DND-41 (cell line): Measurements from ENCODE around the gene USP10.

Experiments
- ATAC-seq: fragments of 200-7000 bp; cut with Tn5 transposase; 3 replicates; pipeline ENCODE4 v1.9.1; 2021; ENCODE audit warnings: low read depth; ENCODE audit not compliant: insufficient read depth
- DNase-seq: peaks from one replicate; pipeline ENCODE4 v3.0.0-alpha.2; 2020
- H2AFZ ChIP-seq: 2 replicates; pipeline ENCODE4 v1.6.0; 2012; ENCODE audit warnings: low read depth, low read length
- H3K27ac ChIP-seq: 2 replicates; pipeline ENCODE4 v1.5.1; 2012; ENCODE audit warnings: low read length, inconsistent platforms
- H3K27me3 ChIP-seq: fragments of 200-600 bp; sonication (generic); 2 replicates; pipeline ENCODE4 v1.6.0; 2012; ENCODE audit warnings: low read length, mild to moderate bottlenecking, inconsistent platforms; ENCODE audit not compliant: insufficient read depth, poor library complexity
- H3K36me3 ChIP-seq: 2 replicates; pipeline ENCODE4 v1.5.1; 2012; ENCODE audit warnings: low read length, inconsistent platforms; ENCODE audit not compliant: insufficient read depth
- H3K4me1 ChIP-seq: 2 replicates; pipeline ENCODE4 v1.5.1; 2012; ENCODE audit warnings: mild to moderate bottlenecking, low read length; ENCODE audit not compliant: insufficient read depth
- H3K4me2 ChIP-seq: 2 replicates; pipeline ENCODE4 v1.6.0; 2012; ENCODE audit warnings: mild to moderate bottlenecking, moderate library complexity, low read length, inconsistent platforms; ENCODE audit not compliant: insufficient read depth
- H3K4me3 ChIP-seq, 2 experiments: fragments of 200-600 bp in 1 of 2; shearing (Covaris generic) in 1 of 2; 2 replicates each; pipeline ENCODE4 v1.5.1; 2012 to 2016; ENCODE audit warnings: inconsistent platforms in 2 of 2, low read length in 2 of 2, mild to moderate bottlenecking in 2 of 2, low read depth in 1 of 2, moderate library complexity in 1 of 2
- H3K79me2 ChIP-seq: 2 replicates; pipeline ENCODE4 v1.6.0; 2012; ENCODE audit warnings: low read length, inconsistent platforms; ENCODE audit not compliant: insufficient read depth
- H3K9ac ChIP-seq: 2 replicates; pipeline ENCODE4 v1.6.0; 2012; ENCODE audit warnings: low read depth, mild to moderate bottlenecking, inconsistent platforms, low read length, moderate library complexity
- H3K9me3 ChIP-seq: 2 replicates; pipeline ENCODE4 v1.5.1; 2012; ENCODE audit warnings: low read length, moderate library complexity, mild to moderate bottlenecking, inconsistent platforms; ENCODE audit not compliant: insufficient read depth, severe bottlenecking
- H4K20me1 ChIP-seq: 2 replicates; pipeline ENCODE4 v1.6.0; 2012; ENCODE audit warnings: low read length; ENCODE audit not compliant: insufficient read depth
- CTCF ChIP-seq: IDR thresholded peaks from 2 replicates; pipeline ENCODE4 v1.5.1; 2012; ENCODE audit warnings: borderline replicate concordance, low read length, moderate library complexity, mild to moderate bottlenecking; ENCODE audit not compliant: poor library complexity, severe bottlenecking; ENCODE audit errors: extremely low read depth
- EZH2 ChIP-seq: IDR thresholded peaks from 3 replicates; pipeline ENCODE4 v1.6.1; 2012; ENCODE audit warnings: borderline replicate concordance, low read depth, mild to moderate bottlenecking, moderate library complexity, low read length, inconsistent platforms; ENCODE audit not compliant: severe bottlenecking

The USP10 gene

GRCh38 chr16:84673203-84673535 is 26.6 kb upstream of the USP10 start:
- TF ChIP-seq CTCF (no peak), EZH2 (no peak)
- H3K4me1 ChIP-seq: peaks cover 3% of the 10 kb centered on the region; the same call in 1 of the 2 replicates
- H4K20me1 ChIP-seq: peaks cover 8% of the 10 kb centered on the region
- H3K27ac ChIP-seq: no peak overlapping the region
- no peak overlapping the region for H3K9ac ChIP-seq
- ATAC-seq (no peak), DNase-seq (no peak)
- H3K4me3 ChIP-seq: no peak overlapping the region
- no peaks in the 10 kb centered on the region for H3K36me3 ChIP-seq
- no peaks in the 10 kb centered on the region for H3K79me2 ChIP-seq
- no peak overlapping the region for H3K4me2 ChIP-seq
- H3K27me3 ChIP-seq: no peaks in the 10 kb centered on the region
- H2AFZ ChIP-seq: no peak overlapping the region
- H3K9me3 ChIP-seq: no peaks in the 10 kb centered on the region

GRCh38 chr16:84673561-84673960 is 26.2 kb upstream of the USP10 start:
- peaks cover 8% of the 10 kb centered on the region for H4K20me1 ChIP-seq
- ATAC-seq (no peak), DNase-seq (no peak)
- no peaks in the 10 kb centered on the region for H3K27me3 ChIP-seq
- H3K9me3 ChIP-seq: no peaks in the 10 kb centered on the region
- no peaks in the 10 kb centered on the region for H3K79me2 ChIP-seq
- no peak overlapping the region for H3K27ac ChIP-seq
- TF ChIP-seq EZH2 (no peak), CTCF (no peak)
- H3K4me3 ChIP-seq: no peak overlapping the region
- H3K9ac ChIP-seq: no peak overlapping the region
- no peaks in the 10 kb centered on the region for H3K36me3 ChIP-seq
- no peak overlapping the region for H3K4me2 ChIP-seq
- H2AFZ ChIP-seq: no peak overlapping the region
- peaks cover 3% of the 10 kb centered on the region; the same call in 1 of the 2 replicates for H3K4me1 ChIP-seq

GRCh38 chr16:84675423-84675822 is 24.4 kb upstream of the USP10 start:
- no peak overlapping the region for H3K27ac ChIP-seq

More at GRCh38 chr16:84675423-84675822, 24.4 kb upstream of the USP10 start:
- DNase-seq: no peak
- Histone ChIP-seq H4K20me1 (peaks cover 8% of the 10 kb centered on the region), H3K79me2 (no peaks in the 10 kb centered on the region), H3K36me3 (no peaks in the 10 kb centered on the region), H3K4me1 (peaks cover 3% of the 10 kb centered on the region; the same call in 1 of the 2 replicates), H3K9me3 (no peaks in the 10 kb centered on the region), H3K27me3 (no peaks in the 10 kb centered on the region), H3K9ac (no peak overlapping the region), H2AFZ (no peak overlapping the region), H3K4me3 (no peak overlapping the region), H3K4me2 (no peak overlapping the region)
- no peak for TF ChIP-seq CTCF
- no peak for TF ChIP-seq EZH2
- ATAC-seq: no peak
